Measurements from ENCODE around the gene GPSM1.

GPSM1 gene

GRCh38 chr9:136358888-136359287, 31.5 kb downstream of the GPSM1 start:
- DNase-seq (ENCODE audit: low read depth in 2 of 2, low spot score in 1 of 2) = no peak

- DNase-seq (ENCODE audit: low read depth in 2 of 2, low spot score in 1 of 2) = no peak
These were observed 32.7 kb downstream of the GPSM1 start for GRCh38 chr9:136359774-136360718.

- no peak for DNase-seq (ENCODE audit: low read depth in 2 of 2, low spot score in 1 of 2)
These were observed 33.9 kb downstream of the GPSM1 start for GRCh38 chr9:136361047-136361753.

GRCh38 chr9:136361754-136362449, 34.6 kb downstream of the GPSM1 start:
- DNase-seq (ENCODE audit: low read depth in 2 of 2, low spot score in 1 of 2) = no peak

- DNase-seq (ENCODE audit: low read depth in 2 of 2, low spot score in 1 of 2) = no peak
These were observed 35.1 kb downstream of the GPSM1 start for GRCh38 chr9:136362450-136362784.

GRCh38 chr9:136363106-136363948, 36.0 kb downstream of the GPSM1 start, which contains the start of gene DNLZ:
Gene DNLZ, minus strand, starts transcription at chr9:136363744. Its CDS starts 30 bp downstream, at chr9:136363714.
- DNase-seq (ENCODE audit: low read depth in 2 of 2, low spot score in 1 of 2) = peak; percentile 87 to 88

- no peak for DNase-seq (ENCODE audit: low read depth in 2 of 2, low spot score in 1 of 2)
These were observed 36.8 kb downstream of the GPSM1 start for GRCh38 chr9:136363949-136364748.

GRCh38 chr9:136364942-136365774, 37.8 kb downstream of the GPSM1 start:
- DNase-seq (ENCODE audit: low read depth in 2 of 2, low spot score in 1 of 2) = no peak

- no peak for DNase-seq (ENCODE audit: low read depth in 2 of 2, low spot score in 1 of 2)
These were observed 38.5 kb downstream of the GPSM1 start for GRCh38 chr9:136365775-136366222.

GRCh38 chr9:136366826-136367225, 39.5 kb downstream of the GPSM1 start:
- no peak for DNase-seq (ENCODE audit: low read depth in 2 of 2, low spot score in 1 of 2)

- DNase-seq (ENCODE audit: low read depth in 2 of 2, low spot score in 1 of 2) = no peak
These were observed 40.2 kb downstream of the GPSM1 start for GRCh38 chr9:136367296-136368145.

GRCh38 chr9:136368190-136368589, 40.9 kb downstream of the GPSM1 start:
- no peak for DNase-seq (ENCODE audit: low read depth in 2 of 2, low spot score in 1 of 2)

GRCh38 chr9:136370037-136370436, 42.7 kb downstream of the GPSM1 start:
- DNase-seq (ENCODE audit: low read depth in 2 of 2, low spot score in 1 of 2) = no peak

GRCh38 chr9:136370687-136371532, 43.6 kb downstream of the GPSM1 start:
- DNase-seq (ENCODE audit: low read depth in 2 of 2, low spot score in 1 of 2) = no peak

GRCh38 chr9:136371533-136371880, 44.2 kb downstream of the GPSM1 start:
- no peak for DNase-seq (ENCODE audit: low read depth in 2 of 2, low spot score in 1 of 2)

GRCh38 chr9:136372006-136372405, 44.7 kb downstream of the GPSM1 start:
- DNase-seq (ENCODE audit: low read depth in 2 of 2, low spot score in 1 of 2) = no peak
